CD4-positive, alpha-beta T cell treated with Interferon gamma for 1 hour (primary cell): ENCODE measurements around the gene STIP1.

Experiments used
- DNase-seq: peaks from one replicate; pipeline ENCODE4 v3.0.0-alpha.2; 2020

The STIP1 gene

GRCh38 chr11:64224891-64225607, 39.1 kb downstream of the STIP1 start:
- no peak for DNase-seq

- peak; percentile 83 for DNase-seq
Measured at GRCh38 chr11:64225608-64226506, 39.9 kb downstream of the STIP1 start, which contains the start of the genes NUDT22 and TRPT1. NUDT22 (plus strand) TSS chr11:64226274; CDS start chr11:64226653, 379 bp downstream. TRPT1 (minus strand) TSS chr11:64226186; CDS start chr11:64225860, 326 bp downstream.

- peak; percentile 65 for DNase-seq
Measured at GRCh38 chr11:64226507-64227051, 40.6 kb downstream of the STIP1 start.

- no peak for DNase-seq
Measured at GRCh38 chr11:64227405-64227956, 41.5 kb downstream of the STIP1 start.

- DNase-seq: no peak
Measured at GRCh38 chr11:64229090-64229743, 43.2 kb downstream of the STIP1 start.

GRCh38 chr11:64229744-64230170, 43.8 kb downstream of the STIP1 start:
- no peak for DNase-seq

GRCh38 chr11:64230171-64230984, 44.4 kb downstream of the STIP1 start, which contains the start of gene DNAJC4:
DNAJC4 (plus strand) TSS chr11:64230548; CDS start chr11:64230855, 307 bp downstream.
- DNase-seq: peak; percentile 89

- no peak for DNase-seq
Measured at GRCh38 chr11:64230985-64231365, 45.0 kb downstream of the STIP1 start.

GRCh38 chr11:64231546-64231945, 45.6 kb downstream of the STIP1 start:
- DNase-seq: no peak

- no peak for DNase-seq
Measured at GRCh38 chr11:64232182-64232966, 46.4 kb downstream of the STIP1 start.

- no peak for DNase-seq
Measured at GRCh38 chr11:64232967-64233315, 47.0 kb downstream of the STIP1 start.

- DNase-seq: peak; percentile 79
Measured at GRCh38 chr11:64233913-64234586, 48.1 kb downstream of the STIP1 start, which contains the start of gene VEGFB. VEGFB (plus strand) TSS chr11:64234584; CDS start chr11:64234834, 250 bp downstream.

- peak; percentile 45 for DNase-seq
Measured at GRCh38 chr11:64234647-64235379, 48.8 kb downstream of the STIP1 start.

- no peak for DNase-seq
Measured at GRCh38 chr11:64235437-64236161, 49.6 kb downstream of the STIP1 start.

GRCh38 chr11:64237484-64237951, 51.5 kb downstream of the STIP1 start:
- DNase-seq: no peak

- no peak for DNase-seq
Measured at GRCh38 chr11:64238076-64238475, 52.1 kb downstream of the STIP1 start.

GRCh38 chr11:64238999-64239398, 53.0 kb downstream of the STIP1 start:
- DNase-seq: no peak

- DNase-seq: peak; percentile 81
Measured at GRCh38 chr11:64239662-64240434, 53.9 kb downstream of the STIP1 start.
